ENCODE measurements around the gene WIPI1.
"Not testable (repeated sequence)": the region's sequence is repeated elsewhere in the genome, so short reads cannot be mapped to it uniquely, and the experiment has no call there.

DNA sequence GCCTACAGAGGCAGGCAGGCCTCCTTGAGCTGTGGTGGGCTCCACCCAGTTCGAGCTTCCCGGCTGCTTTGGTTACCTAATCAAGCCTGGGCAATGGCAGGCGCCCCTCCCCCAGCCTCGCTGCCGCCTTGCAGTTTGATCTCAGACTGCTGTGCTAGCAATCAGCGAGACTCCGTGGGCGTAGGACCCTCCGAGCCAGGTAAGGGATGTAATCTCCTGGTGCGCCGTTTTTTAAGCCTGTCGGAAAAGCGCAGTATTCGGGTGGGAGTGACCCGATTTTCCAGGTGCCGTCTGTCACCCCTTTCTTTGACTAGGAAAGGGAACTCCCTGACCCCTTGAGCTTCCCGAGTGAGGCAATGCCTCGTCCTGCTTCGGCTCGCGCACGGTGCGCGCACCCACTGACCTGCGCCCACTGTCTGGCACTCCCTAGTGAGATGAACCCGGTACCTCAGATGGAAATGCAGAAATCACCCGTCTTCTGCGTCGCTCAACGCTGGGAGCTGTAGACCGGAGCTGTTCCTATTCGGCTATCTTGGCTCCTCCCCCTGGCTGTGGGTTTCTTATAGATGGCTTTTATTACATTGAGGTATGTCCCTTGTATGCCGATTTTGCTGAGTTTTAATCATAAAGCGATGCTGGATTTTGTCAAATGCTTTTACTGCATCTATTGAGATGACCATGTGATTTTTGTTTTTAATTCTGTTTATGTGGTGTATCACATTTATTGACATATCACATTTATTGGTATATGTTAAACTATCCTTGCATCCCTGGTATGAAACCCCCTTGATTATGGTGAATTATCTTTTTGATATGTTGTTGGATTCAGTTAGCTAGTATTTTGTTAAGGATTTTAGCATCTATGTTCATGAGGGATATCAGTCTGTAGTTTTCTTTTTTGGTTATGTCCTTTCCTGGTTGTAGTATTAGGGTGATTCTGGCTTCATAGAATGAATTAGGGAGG, 43.4 kb downstream of the WIPI1 start:
- TF ChIP-seq, protein P1, sequence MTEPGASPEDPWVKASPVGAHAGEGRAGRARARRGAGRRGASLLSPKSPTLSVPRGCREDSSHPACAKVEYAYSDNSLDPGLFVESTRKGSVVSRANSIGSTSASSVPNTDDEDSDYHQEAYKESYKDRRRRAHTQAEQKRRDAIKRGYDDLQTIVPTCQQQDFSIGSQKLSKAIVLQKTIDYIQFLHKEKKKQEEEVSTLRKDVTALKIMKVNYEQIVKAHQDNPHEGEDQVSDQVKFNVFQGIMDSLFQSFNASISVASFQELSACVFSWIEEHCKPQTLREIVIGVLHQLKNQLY (CRISPR knock-in tag; IDR thresholded peaks at IDR 0.05): not testable (repeated sequence)
- not testable (repeated sequence) for TF ChIP-seq EMX1, CREB1 (CRISPR knock-in tag; IDR thresholded peaks at IDR 0.05)
- TF ChIP-seq, protein P2, sequence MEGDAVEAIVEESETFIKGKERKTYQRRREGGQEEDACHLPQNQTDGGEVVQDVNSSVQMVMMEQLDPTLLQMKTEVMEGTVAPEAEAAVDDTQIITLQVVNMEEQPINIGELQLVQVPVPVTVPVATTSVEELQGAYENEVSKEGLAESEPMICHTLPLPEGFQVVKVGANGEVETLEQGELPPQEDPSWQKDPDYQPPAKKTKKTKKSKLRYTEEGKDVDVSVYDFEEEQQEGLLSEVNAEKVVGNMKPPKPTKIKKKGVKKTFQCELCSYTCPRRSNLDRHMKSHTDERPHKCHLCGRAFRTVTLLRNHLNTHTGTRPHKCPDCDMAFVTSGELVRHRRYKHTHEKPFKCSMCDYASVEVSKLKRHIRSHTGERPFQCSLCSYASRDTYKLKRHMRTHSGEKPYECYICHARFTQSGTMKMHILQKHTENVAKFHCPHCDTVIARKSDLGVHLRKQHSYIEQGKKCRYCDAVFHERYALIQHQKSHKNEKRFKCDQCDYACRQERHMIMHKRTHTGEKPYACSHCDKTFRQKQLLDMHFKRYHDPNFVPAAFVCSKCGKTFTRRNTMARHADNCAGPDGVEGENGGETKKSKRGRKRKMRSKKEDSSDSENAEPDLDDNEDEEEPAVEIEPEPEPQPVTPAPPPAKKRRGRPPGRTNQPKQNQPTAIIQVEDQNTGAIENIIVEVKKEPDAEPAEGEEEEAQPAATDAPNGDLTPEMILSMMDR (IDR thresholded peaks at IDR 0.05): not testable (repeated sequence)
- TF ChIP-seq, protein P3, sequence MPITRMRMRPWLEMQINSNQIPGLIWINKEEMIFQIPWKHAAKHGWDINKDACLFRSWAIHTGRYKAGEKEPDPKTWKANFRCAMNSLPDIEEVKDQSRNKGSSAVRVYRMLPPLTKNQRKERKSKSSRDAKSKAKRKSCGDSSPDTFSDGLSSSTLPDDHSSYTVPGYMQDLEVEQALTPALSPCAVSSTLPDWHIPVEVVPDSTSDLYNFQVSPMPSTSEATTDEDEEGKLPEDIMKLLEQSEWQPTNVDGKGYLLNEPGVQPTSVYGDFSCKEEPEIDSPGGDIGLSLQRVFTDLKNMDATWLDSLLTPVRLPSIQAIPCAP (CRISPR knock-in tag; IDR thresholded peaks at IDR 0.05): not testable (repeated sequence)
- TF ChIP-seq, protein P4, sequence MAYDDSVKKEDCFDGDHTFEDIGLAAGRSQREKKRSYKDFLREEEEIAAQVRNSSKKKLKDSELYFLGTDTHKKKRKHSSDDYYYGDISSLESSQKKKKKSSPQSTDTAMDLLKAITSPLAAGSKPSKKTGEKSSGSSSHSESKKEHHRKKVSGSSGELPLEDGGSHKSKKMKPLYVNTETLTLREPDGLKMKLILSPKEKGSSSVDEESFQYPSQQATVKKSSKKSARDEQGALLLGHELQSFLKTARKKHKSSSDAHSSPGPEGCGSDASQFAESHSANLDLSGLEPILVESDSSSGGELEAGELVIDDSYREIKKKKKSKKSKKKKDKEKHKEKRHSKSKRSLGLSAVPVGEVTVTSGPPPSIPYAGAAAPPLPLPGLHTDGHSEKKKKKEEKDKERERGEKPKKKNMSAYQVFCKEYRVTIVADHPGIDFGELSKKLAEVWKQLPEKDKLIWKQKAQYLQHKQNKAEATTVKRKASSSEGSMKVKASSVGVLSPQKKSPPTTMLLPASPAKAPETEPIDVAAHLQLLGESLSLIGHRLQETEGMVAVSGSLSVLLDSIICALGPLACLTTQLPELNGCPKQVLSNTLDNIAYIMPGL (CRISPR knock-in tag; IDR thresholded peaks at IDR 0.05): not testable (repeated sequence)

Data from WTC11 (cell line).